OCI-LY7 (cell line): ENCODE data around the gene TMEM114.

Experiments used
- EZH2phosphoT487 ChIP-seq: fragments of 200-600 bp; sonication (generic); IDR thresholded peaks from 2 replicates; pipeline ENCODE4 v1.6.1; 2018; ENCODE audit warnings: low read depth, borderline replicate concordance, mild to moderate bottlenecking, mixed run types, antibody characterized with exemption, low read length, moderate library complexity, mixed read lengths
- TF ChIP-seq, protein P1 (sequence below): fragments of 200-600 bp; sonication (generic); conservative IDR thresholded peaks from 2 replicates; pipeline ENCODE4 v1.5.1; 2014; ENCODE audit warnings: mild to moderate bottlenecking, antibody characterized with exemption, low read length, moderate library complexity, mixed read lengths

DNA sequence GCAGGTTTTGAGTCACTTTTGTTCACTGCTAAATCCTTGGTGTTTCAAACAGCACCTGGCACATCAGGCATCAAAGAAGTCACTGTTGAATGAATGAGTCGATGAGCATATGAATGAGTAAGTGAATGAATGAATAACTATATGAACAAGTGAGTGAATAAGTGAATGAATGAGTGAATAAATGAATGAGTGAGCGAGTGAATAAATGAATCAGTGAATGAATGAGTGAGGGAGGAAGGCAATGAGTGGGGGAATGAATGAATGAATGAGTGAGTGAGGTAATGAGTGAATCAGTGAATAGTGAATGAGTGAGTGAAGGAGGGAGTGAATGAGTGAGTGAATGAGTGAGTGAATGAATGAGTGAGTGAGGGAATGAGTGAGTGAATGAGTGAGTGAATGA, 28.8 kb downstream of the TMEM114 start:
- TF ChIP-seq, protein P1, sequence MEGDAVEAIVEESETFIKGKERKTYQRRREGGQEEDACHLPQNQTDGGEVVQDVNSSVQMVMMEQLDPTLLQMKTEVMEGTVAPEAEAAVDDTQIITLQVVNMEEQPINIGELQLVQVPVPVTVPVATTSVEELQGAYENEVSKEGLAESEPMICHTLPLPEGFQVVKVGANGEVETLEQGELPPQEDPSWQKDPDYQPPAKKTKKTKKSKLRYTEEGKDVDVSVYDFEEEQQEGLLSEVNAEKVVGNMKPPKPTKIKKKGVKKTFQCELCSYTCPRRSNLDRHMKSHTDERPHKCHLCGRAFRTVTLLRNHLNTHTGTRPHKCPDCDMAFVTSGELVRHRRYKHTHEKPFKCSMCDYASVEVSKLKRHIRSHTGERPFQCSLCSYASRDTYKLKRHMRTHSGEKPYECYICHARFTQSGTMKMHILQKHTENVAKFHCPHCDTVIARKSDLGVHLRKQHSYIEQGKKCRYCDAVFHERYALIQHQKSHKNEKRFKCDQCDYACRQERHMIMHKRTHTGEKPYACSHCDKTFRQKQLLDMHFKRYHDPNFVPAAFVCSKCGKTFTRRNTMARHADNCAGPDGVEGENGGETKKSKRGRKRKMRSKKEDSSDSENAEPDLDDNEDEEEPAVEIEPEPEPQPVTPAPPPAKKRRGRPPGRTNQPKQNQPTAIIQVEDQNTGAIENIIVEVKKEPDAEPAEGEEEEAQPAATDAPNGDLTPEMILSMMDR = no peak
- no peak for TF ChIP-seq EZH2phosphoT487
